ENCODE measurements around the gene CCT3. TPM values are rescaled to one million over a fixed set of nuclear protein-coding genes. Genes with fewer than 3 reads are reported as not detected.

Gene CCT3
- total RNA-seq, 6 donors from 2014 or later = 53.5 to 171 (median 112) TPM

DNA sequence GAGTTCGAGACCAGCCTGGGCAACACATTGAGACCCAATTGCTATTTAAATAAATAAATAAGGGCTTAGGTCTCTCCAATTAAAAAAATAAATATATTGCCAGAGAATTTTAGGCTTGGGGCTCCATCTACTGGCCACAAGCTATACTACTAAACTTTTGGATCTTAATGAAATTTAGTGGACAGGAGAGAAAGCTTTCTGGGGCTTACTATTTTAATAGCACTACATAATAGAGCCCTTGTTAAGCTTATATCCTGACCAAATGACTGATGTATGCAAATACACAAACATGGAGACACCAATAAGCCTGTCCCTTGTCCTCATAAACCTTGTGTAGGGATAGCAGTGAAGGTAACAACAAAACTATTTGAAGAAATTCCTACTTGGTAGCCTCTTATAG lies 18.4 kb downstream of the CCT3 start:
- Histone ChIP-seq H3K4me1 (no peaks in the 10 kb centered on the region), H3K36me3 (peaks cover 57 to 100% (median 92%) of the 10 kb centered on the region in 4 donors), H3K9me3 (no peaks in the 10 kb centered on the region), H3K27me3 (no peaks in the 10 kb centered on the region), H3K27ac (no peak overlapping the region), H3K4me3 (no peak overlapping the region)
- DNase-seq (no peak), ATAC-seq (ENCODE audit: low FRiP score in 2 of 2) (no peak)
- TF ChIP-seq POLR2AphosphoS5 (IDR thresholded peaks at IDR 0.05) (no peak), POLR2A (IDR thresholded peaks at IDR 0.05) (no peak), EP300 (IDR thresholded peaks at IDR 0.05) (no peak)
- TF ChIP-seq, protein P1, sequence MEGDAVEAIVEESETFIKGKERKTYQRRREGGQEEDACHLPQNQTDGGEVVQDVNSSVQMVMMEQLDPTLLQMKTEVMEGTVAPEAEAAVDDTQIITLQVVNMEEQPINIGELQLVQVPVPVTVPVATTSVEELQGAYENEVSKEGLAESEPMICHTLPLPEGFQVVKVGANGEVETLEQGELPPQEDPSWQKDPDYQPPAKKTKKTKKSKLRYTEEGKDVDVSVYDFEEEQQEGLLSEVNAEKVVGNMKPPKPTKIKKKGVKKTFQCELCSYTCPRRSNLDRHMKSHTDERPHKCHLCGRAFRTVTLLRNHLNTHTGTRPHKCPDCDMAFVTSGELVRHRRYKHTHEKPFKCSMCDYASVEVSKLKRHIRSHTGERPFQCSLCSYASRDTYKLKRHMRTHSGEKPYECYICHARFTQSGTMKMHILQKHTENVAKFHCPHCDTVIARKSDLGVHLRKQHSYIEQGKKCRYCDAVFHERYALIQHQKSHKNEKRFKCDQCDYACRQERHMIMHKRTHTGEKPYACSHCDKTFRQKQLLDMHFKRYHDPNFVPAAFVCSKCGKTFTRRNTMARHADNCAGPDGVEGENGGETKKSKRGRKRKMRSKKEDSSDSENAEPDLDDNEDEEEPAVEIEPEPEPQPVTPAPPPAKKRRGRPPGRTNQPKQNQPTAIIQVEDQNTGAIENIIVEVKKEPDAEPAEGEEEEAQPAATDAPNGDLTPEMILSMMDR (IDR thresholded peaks at IDR 0.05) = peak in 4 of 6 experiments; percentile 21 to 33 (median 24)
- 85 to 100% methylated on average over 1 of the region's 1 CpG for WGBS, 2 donors

DNA sequence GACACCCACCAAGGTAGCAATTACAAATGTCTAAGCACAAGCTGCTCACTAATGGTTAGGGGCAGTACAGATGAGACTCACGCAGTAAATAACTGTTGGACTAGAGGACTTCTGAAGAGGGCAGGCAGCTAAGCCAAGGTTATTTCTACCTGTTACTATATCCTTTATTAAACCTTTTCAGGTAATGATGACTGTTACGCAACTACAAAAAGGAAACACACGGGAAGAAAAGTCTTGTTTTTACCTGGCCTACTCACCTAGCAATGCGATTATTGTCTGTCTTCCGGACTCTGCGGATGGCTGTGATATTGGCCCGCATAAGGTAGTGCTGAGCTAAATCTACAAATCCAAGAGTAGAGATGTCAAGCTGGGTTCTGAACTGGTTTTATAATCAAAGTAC lies 21.2 kb downstream of the CCT3 start:
- TF ChIP-seq EP300 (IDR thresholded peaks at IDR 0.05) (no peak), POLR2AphosphoS5 (IDR thresholded peaks at IDR 0.05) (no peak), POLR2A (IDR thresholded peaks at IDR 0.05) (no peak)
- TF ChIP-seq, protein P1 (IDR thresholded peaks at IDR 0.05) = no peak
- Histone ChIP-seq H3K4me1 (no peaks in the 10 kb centered on the region), H3K9me3 (no peaks in the 10 kb centered on the region), H3K27ac (no peak overlapping the region), H3K36me3 (peaks cover 50 to 100% (median 85%) of the 10 kb centered on the region in 4 donors), H3K4me3 (no peak overlapping the region), H3K27me3 (no peaks in the 10 kb centered on the region)
- 89 to 91% methylated on average over 7 of the region's 7 CpGs for WGBS, 2 donors
- no peak for DNase-seq
- ATAC-seq (ENCODE audit: low FRiP score in 2 of 2) = no peak

DNA sequence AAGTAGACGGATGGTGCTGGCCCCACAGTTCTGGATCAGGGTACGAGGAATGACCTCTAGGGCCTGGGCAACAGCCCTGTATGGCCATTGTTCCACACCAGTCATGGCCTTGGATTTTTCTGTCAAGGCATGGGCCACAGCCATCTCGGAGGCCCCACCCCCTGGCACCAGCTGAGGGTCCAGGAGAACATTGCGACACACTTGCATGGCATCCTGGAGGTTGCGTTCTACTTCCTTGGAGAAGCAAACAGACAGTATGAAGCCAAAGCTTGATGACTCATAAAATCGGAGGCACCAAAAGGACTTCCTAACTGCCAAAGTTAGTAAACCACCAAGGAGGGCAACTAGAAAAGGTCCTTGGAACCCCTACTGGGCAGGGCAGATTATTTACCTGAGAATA lies 27.1 kb downstream of the CCT3 start:
- Histone ChIP-seq H3K36me3 (peaks cover 29 to 100% (median 81%) of the 10 kb centered on the region in 4 donors), H3K27ac (no peak overlapping the region), H3K4me1 (no peaks in the 10 kb centered on the region), H3K9me3 (no peaks in the 10 kb centered on the region), H3K4me3 (no peak overlapping the region), H3K27me3 (no peaks in the 10 kb centered on the region)
- DNase-seq = no peak
- TF ChIP-seq POLR2AphosphoS5 (IDR thresholded peaks at IDR 0.05) = no peak
- TF ChIP-seq, protein P1 (IDR thresholded peaks at IDR 0.05) = no peak
- TF ChIP-seq EP300 (IDR thresholded peaks at IDR 0.05) = no peak
- TF ChIP-seq POLR2A (IDR thresholded peaks at IDR 0.05) = no peak
- ATAC-seq (ENCODE audit: low FRiP score in 2 of 2) = no peak
- WGBS, 2 donors = 74 to 86% methylated on average over 6 of the region's 6 CpGs

DNA sequence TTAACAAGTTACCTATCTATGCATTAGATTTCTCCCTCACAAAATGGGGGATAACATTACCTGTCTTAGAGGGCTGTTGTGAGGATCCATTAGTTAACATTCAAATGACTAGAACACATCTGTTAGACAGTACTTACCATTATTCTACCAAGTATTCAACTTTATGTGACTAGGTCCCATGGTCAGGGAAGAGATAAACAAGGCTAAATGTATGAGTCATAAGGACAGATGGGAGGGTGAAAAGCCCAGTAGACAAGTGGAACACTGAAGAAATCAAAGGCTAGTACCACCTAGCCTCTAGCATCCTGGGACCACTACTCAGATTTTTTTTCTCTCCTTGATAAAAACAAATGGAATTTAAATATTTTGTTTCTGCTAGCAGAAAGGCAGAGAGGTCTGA lies 30.0 kb downstream of the CCT3 start:
- H3K9me3 ChIP-seq = no peaks in the 10 kb centered on the region
- H3K27me3 ChIP-seq = no peaks in the 10 kb centered on the region
- no peak for ATAC-seq (ENCODE audit: low FRiP score in 2 of 2)
- no peak for DNase-seq
- H3K36me3 ChIP-seq = peaks cover 21 to 84% (median 63%) of the 10 kb centered on the region in 4 donors
- no peak overlapping the region for H3K4me3 ChIP-seq
- no peaks in the 10 kb centered on the region for H3K4me1 ChIP-seq
- no peak overlapping the region for H3K27ac ChIP-seq
- no peak for TF ChIP-seq POLR2AphosphoS5 (IDR thresholded peaks at IDR 0.05)
- TF ChIP-seq, protein P1 (IDR thresholded peaks at IDR 0.05) = no peak
- TF ChIP-seq EP300 (IDR thresholded peaks at IDR 0.05) = no peak
- no peak for TF ChIP-seq POLR2A (IDR thresholded peaks at IDR 0.05)

DNA sequence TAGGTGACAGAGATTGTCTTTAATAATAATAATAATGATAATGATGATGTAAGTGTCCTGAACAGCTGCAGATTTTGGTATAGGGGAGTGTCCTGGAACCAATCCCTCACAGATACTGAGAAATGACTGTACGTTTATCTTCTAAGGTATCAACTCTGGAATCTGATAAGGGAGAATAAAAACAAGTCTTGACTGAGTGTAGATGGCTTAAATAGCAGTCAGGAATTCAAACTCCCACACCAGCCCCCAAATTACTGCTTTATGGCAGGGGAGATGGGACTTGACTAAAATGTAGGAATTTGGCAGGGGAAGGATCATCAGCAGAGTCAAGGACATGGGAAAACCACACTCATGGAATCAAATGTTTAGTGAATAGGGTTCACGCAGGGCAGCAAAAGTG lies 32.9 kb downstream of the CCT3 start:
- Histone ChIP-seq H3K36me3 (peaks cover 13 to 55% (median 38%) of the 10 kb centered on the region in 4 donors), H3K9me3 (no peaks in the 10 kb centered on the region), H3K4me3 (no peak overlapping the region), H3K4me1 (no peaks in the 10 kb centered on the region), H3K27me3 (no peaks in the 10 kb centered on the region), H3K27ac (no peak overlapping the region)
- 71 to 75% methylated on average over 2 of the region's 2 CpGs for WGBS, 2 donors
- ATAC-seq (ENCODE audit: low FRiP score in 2 of 2) (no peak), DNase-seq (no peak)
- TF ChIP-seq EP300 (IDR thresholded peaks at IDR 0.05) (no peak), POLR2A (IDR thresholded peaks at IDR 0.05) (no peak), POLR2AphosphoS5 (IDR thresholded peaks at IDR 0.05) (no peak)
- TF ChIP-seq, protein P1 (IDR thresholded peaks at IDR 0.05) = no peak

Data from upper lobe of left lung (tissue), 6 donors.